ENCODE results near the gene KRTAP6-3. TPM values are rescaled to one million over a fixed set of nuclear protein-coding genes. Genes with fewer than 3 reads are reported as not detected.

Gene KRTAP6-3
- total RNA-seq, 1 donor from 2014 or later, result not detected

GRCh38 chr21:30629200-30629599 lies 37.0 kb downstream of the KRTAP6-3 start:
- no peaks in the 10 kb centered on the region for H3K4me1 Mint-ChIP-seq (ENCODE audit: low read depth)
- H3K9me3 Mint-ChIP-seq (ENCODE audit: low read depth), result peaks cover 22% of the 10 kb centered on the region
- no peak for TF ChIP-seq CTCF (IDR thresholded peaks at IDR 0.05)
- no peak overlapping the region for H3K27ac Mint-ChIP-seq (ENCODE audit: unreplicated experiment)
- no peak overlapping the region for H3K4me3 Mint-ChIP-seq (ENCODE audit: unreplicated experiment)
- H3K27me3 Mint-ChIP-seq (ENCODE audit: low read depth), result no peaks in the 10 kb centered on the region
- no peaks in the 10 kb centered on the region for H3K36me3 Mint-ChIP-seq (ENCODE audit: low read depth)
- no peak for DNase-seq (ENCODE audit: low spot score)

- no peak within 1 kb of the TSS for H3K4me3 Mint-ChIP-seq (ENCODE audit: unreplicated experiment)
- TF ChIP-seq CTCF (IDR thresholded peaks at IDR 0.05), result no peak
- no peak within 1 kb of the TSS for H3K27ac Mint-ChIP-seq (ENCODE audit: unreplicated experiment)
- peaks cover 10% of the 10 kb centered on the region for H3K9me3 Mint-ChIP-seq (ENCODE audit: low read depth)
- no peaks in the 10 kb centered on the region for H3K36me3 Mint-ChIP-seq (ENCODE audit: low read depth)
- H3K4me1 Mint-ChIP-seq (ENCODE audit: low read depth), result no peaks in the 10 kb centered on the region
- no peak for DNase-seq (ENCODE audit: low spot score)
- H3K27me3 Mint-ChIP-seq (ENCODE audit: low read depth), result no peaks in the 10 kb centered on the region
These were observed 42.7 kb downstream of the KRTAP6-3 start, which contains the start of gene KRTAP20-2 for GRCh38 chr21:30634906-30635305. TSS of gene KRTAP20-2 (plus strand) at chr21:30635206. CDS start at chr21:30635264, 58 bp downstream.

- H3K4me3 Mint-ChIP-seq (ENCODE audit: unreplicated experiment), result no peak overlapping the region
- no peak for DNase-seq (ENCODE audit: low spot score)
- peaks cover 20% of the 10 kb centered on the region for H3K9me3 Mint-ChIP-seq (ENCODE audit: low read depth)
- no peak for TF ChIP-seq CTCF (IDR thresholded peaks at IDR 0.05)
- no peak overlapping the region for H3K27ac Mint-ChIP-seq (ENCODE audit: unreplicated experiment)
- H3K27me3 Mint-ChIP-seq (ENCODE audit: low read depth), result no peaks in the 10 kb centered on the region
- H3K36me3 Mint-ChIP-seq (ENCODE audit: low read depth), result no peaks in the 10 kb centered on the region
- H3K4me1 Mint-ChIP-seq (ENCODE audit: low read depth), result no peaks in the 10 kb centered on the region
These were observed 46.4 kb downstream of the KRTAP6-3 start for GRCh38 chr21:30638686-30639085.

- H3K27ac Mint-ChIP-seq (ENCODE audit: unreplicated experiment), result no peak within 1 kb of the TSS
- H3K4me1 Mint-ChIP-seq (ENCODE audit: low read depth), result no peaks in the 10 kb centered on the region
- H3K27me3 Mint-ChIP-seq (ENCODE audit: low read depth), result no peaks in the 10 kb centered on the region
- H3K4me3 Mint-ChIP-seq (ENCODE audit: unreplicated experiment), result no peak within 1 kb of the TSS
- H3K9me3 Mint-ChIP-seq (ENCODE audit: low read depth), result peaks cover 36% of the 10 kb centered on the region
- TF ChIP-seq CTCF (IDR thresholded peaks at IDR 0.05), result no peak
- no peak for DNase-seq (ENCODE audit: low spot score)
- H3K36me3 Mint-ChIP-seq (ENCODE audit: low read depth), result no peaks in the 10 kb centered on the region
These were observed 50.3 kb downstream of the KRTAP6-3 start, which contains the start of gene KRTAP20-3 for GRCh38 chr21:30642564-30642963. TSS of gene KRTAP20-3 (plus strand) at chr21:30642864.

Other genes with a start within 250 kb of the KRTAP6-3 start
- not detected in 3 replicates for gene KRTAP23-1, start 243.8 kb upstream of the KRTAP6-3 start, total RNA-seq
- gene KRTAP13-2, start 220.2 kb upstream of the KRTAP6-3 start, total RNA-seq, result not detected in 3 replicates
- gene KRTAP13-1, start 196.4 kb upstream of the KRTAP6-3 start, total RNA-seq, result not detected in 3 replicates
- gene KRTAP13-3, start 166.5 kb upstream of the KRTAP6-3 start, total RNA-seq, result not detected in 3 replicates
- not detected in 3 replicates for gene KRTAP13-4, start 162.2 kb upstream of the KRTAP6-3 start, total RNA-seq
- gene KRTAP15-1, start 152.2 kb upstream of the KRTAP6-3 start, total RNA-seq, result not detected in 3 replicates
- gene KRTAP19-1, start 112.1 kb upstream of the KRTAP6-3 start, total RNA-seq, result not detected in 3 replicates
- gene KRTAP19-2, start 105.0 kb upstream of the KRTAP6-3 start, total RNA-seq, result not detected in 3 replicates
- gene KRTAP19-3, start 100.4 kb upstream of the KRTAP6-3 start, total RNA-seq, result not detected in 3 replicates
- gene KRTAP19-4, start 95.3 kb upstream of the KRTAP6-3 start, total RNA-seq, result not detected in 3 replicates
- gene KRTAP19-5, start 90.3 kb upstream of the KRTAP6-3 start, total RNA-seq, result not detected in 3 replicates
- not detected in 3 replicates for gene KRTAP19-6, start 50.6 kb upstream of the KRTAP6-3 start, total RNA-seq
- gene KRTAP19-7, start 31.1 kb upstream of the KRTAP6-3 start, total RNA-seq, result not detected in 3 replicates
- gene KRTAP22-2, start 2.0 kb upstream of the KRTAP6-3 start, total RNA-seq, result not detected in 3 replicates
- gene KRTAP6-2, start 6.5 kb downstream of the KRTAP6-3 start, total RNA-seq, result not detected in 3 replicates
- not detected in 3 replicates for gene KRTAP22-1, start 8.6 kb downstream of the KRTAP6-3 start, total RNA-seq
- not detected in 3 replicates for gene KRTAP6-1, start 21.5 kb downstream of the KRTAP6-3 start, total RNA-seq
- gene KRTAP20-1, start 24.0 kb downstream of the KRTAP6-3 start, total RNA-seq, result not detected in 3 replicates
- not detected in 3 replicates for gene KRTAP20-4, start 28.2 kb downstream of the KRTAP6-3 start, total RNA-seq
- not detected in 3 replicates for gene KRTAP20-2, start 42.8 kb downstream of the KRTAP6-3 start, total RNA-seq
- gene KRTAP20-3, start 50.4 kb downstream of the KRTAP6-3 start, total RNA-seq, result not detected in 3 replicates
- not detected in 3 replicates for gene KRTAP21-3, start 126.3 kb downstream of the KRTAP6-3 start, total RNA-seq
- not detected in 3 replicates for gene KRTAP21-2, start 154.8 kb downstream of the KRTAP6-3 start, total RNA-seq
- gene KRTAP21-1, start 163.0 kb downstream of the KRTAP6-3 start, total RNA-seq, result not detected in 3 replicates
- not detected in 3 replicates for gene KRTAP8-1, start 220.8 kb downstream of the KRTAP6-3 start, total RNA-seq
- gene KRTAP7-1, start 237.3 kb downstream of the KRTAP6-3 start, total RNA-seq, result not detected in 3 replicates